Astrocyte (in vitro differentiated cells and primary cell): ENCODE results near the gene SHROOM3. TPM values are rescaled to one million over a fixed set of nuclear protein-coding genes. Genes with fewer than 3 reads are reported as not detected.

Experiments used
- DNase-seq: peaks from one replicate; pipeline ENCODE4 v3.0.0-alpha.2; 2010; ENCODE audit warnings: low read depth
- FAIRE-seq: peaks from 2 replicates; lab custom pipeline; 2011; peaks lifted over from hg19 to GRCh38; lab: Jason Lieb, UNC
- H2AFZ ChIP-seq: 2 replicates; pipeline ENCODE4 v1.6.0; 2012; ENCODE audit warnings: low read depth, low read length, inconsistent platforms
- H3K27ac ChIP-seq: 2 replicates; pipeline ENCODE4 v1.5.1; 2011; ENCODE audit warnings: low read depth, low read length, inconsistent platforms
- H3K27me3 ChIP-seq: 2 replicates; pipeline ENCODE4 v1.6.0; 2011; ENCODE audit warnings: low read length, inconsistent platforms; ENCODE audit not compliant: insufficient read depth
- H3K36me3 ChIP-seq: 2 replicates; pipeline ENCODE4 v1.5.1; 2011; ENCODE audit warnings: low read length, inconsistent platforms; ENCODE audit not compliant: insufficient read depth
- H3K4me1 ChIP-seq: 2 replicates; pipeline ENCODE4 v1.5.1; 2011; ENCODE audit warnings: low read length, inconsistent platforms; ENCODE audit not compliant: insufficient read depth
- H3K4me2 ChIP-seq: 2 replicates; pipeline ENCODE4 v1.6.0; 2012; ENCODE audit warnings: low read length, inconsistent platforms
- H3K4me3 ChIP-seq: 2 replicates; pipeline ENCODE4 v1.5.1; 2011; ENCODE audit warnings: low read depth, mild to moderate bottlenecking, low read length, inconsistent platforms; ENCODE audit not compliant: insufficient read depth
- H3K79me2 ChIP-seq: 2 replicates; pipeline ENCODE4 v1.6.0; 2012; ENCODE audit warnings: mild to moderate bottlenecking, low read length, inconsistent platforms; ENCODE audit not compliant: insufficient read depth
- H3K9ac ChIP-seq: 2 replicates; pipeline ENCODE4 v1.6.0; 2012; ENCODE audit warnings: mild to moderate bottlenecking, low read length, inconsistent platforms
- H3K9me3 ChIP-seq: 2 replicates; pipeline ENCODE4 v1.5.1; 2012; ENCODE audit warnings: low read depth, mild to moderate bottlenecking, low read length, inconsistent platforms; ENCODE audit not compliant: insufficient read depth
- H4K20me1 ChIP-seq: 2 replicates; pipeline ENCODE4 v1.6.0; 2012; ENCODE audit warnings: low read length, inconsistent platforms; ENCODE audit not compliant: insufficient read depth
- H3K27ac Mint-ChIP-seq: one replicate; pipeline ENCODE4 v1.8.0; 2021; ENCODE audit warnings: mild to moderate bottlenecking, mixed read lengths; ENCODE audit not compliant: unreplicated experiment
- H3K27me3 Mint-ChIP-seq: one replicate; pipeline ENCODE4 v1.8.0; 2021; ENCODE audit warnings: low read depth, mixed read lengths; ENCODE audit not compliant: unreplicated experiment
- H3K36me3 Mint-ChIP-seq: one replicate; pipeline ENCODE4 v1.8.0; 2021; ENCODE audit warnings: low read depth, mixed read lengths; ENCODE audit not compliant: unreplicated experiment
- H3K4me1 Mint-ChIP-seq: one replicate; pipeline ENCODE4 v1.8.0; 2021; ENCODE audit warnings: low read depth, mixed read lengths; ENCODE audit not compliant: unreplicated experiment
- H3K4me3 Mint-ChIP-seq: one replicate; pipeline ENCODE4 v1.8.0; 2021; ENCODE audit warnings: mild to moderate bottlenecking, moderate library complexity, mixed read lengths; ENCODE audit not compliant: unreplicated experiment
- H3K9me3 Mint-ChIP-seq: one replicate; pipeline ENCODE4 v1.8.0; 2021; ENCODE audit warnings: mild to moderate bottlenecking, mixed read lengths; ENCODE audit not compliant: unreplicated experiment
- EZH2 ChIP-seq: IDR thresholded peaks from 2 replicates; pipeline ENCODE4 v1.6.1; 2012; ENCODE audit warnings: mild to moderate bottlenecking, low read length, inconsistent platforms; ENCODE audit not compliant: insufficient read depth
- total RNA-seq: library from RNA; stranded (reverse); gene quantifications from 2 replicates; pipeline ENCODE4 v1.2.1, GENCODE V29; 2021
- TF ChIP-seq, protein P1 (sequence below): IDR thresholded peaks from 2 replicates; pipeline ENCODE4 v1.5.1; 2011; ENCODE audit warnings: low read depth, mild to moderate bottlenecking, inconsistent platforms, low read length, moderate library complexity; ENCODE audit not compliant: insufficient read depth

SHROOM3 gene
- total RNA-seq, 1 donor from 2014 or later: 64.6 TPM

DNA sequence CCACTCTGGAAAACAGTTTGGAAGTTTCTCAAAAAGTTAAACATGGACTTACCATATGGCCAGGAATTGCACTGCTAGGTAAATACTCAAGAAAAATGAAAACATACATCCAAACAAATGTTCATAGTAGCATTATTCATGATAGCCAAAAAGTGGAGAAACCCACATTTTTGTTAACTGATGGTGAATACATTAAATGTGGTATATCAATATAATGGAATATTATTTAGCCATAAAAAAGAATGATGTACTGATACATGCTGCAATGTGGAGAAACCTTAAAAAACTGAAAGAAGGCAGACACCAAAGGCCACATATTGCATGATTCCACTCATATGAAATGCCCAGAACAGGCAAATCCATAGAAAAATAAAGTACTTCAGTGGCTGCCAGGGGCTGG, 79.1 kb downstream of the SHROOM3 start:
- no peaks in the 10 kb centered on the region for H3K4me1 ChIP-seq
- no peak for FAIRE-seq
- H3K4me3 ChIP-seq: no peak overlapping the region
- no peak overlapping the region for H3K4me2 ChIP-seq
- H3K36me3 ChIP-seq: no peaks in the 10 kb centered on the region
- H3K4me3 Mint-ChIP-seq: no peak overlapping the region
- peaks cover 20% of the 10 kb centered on the region for H3K4me1 Mint-ChIP-seq
- no peaks in the 10 kb centered on the region for H4K20me1 ChIP-seq
- H3K9ac ChIP-seq: no peak overlapping the region
- H3K27ac Mint-ChIP-seq: no peak overlapping the region
- no peaks in the 10 kb centered on the region for H3K27me3 Mint-ChIP-seq
- no peak for DNase-seq
- no peaks in the 10 kb centered on the region for H3K9me3 Mint-ChIP-seq
- H3K27me3 ChIP-seq: no peaks in the 10 kb centered on the region
- H3K36me3 Mint-ChIP-seq: no peaks in the 10 kb centered on the region
- H3K79me2 ChIP-seq: no peaks in the 10 kb centered on the region
- TF ChIP-seq, protein P1, sequence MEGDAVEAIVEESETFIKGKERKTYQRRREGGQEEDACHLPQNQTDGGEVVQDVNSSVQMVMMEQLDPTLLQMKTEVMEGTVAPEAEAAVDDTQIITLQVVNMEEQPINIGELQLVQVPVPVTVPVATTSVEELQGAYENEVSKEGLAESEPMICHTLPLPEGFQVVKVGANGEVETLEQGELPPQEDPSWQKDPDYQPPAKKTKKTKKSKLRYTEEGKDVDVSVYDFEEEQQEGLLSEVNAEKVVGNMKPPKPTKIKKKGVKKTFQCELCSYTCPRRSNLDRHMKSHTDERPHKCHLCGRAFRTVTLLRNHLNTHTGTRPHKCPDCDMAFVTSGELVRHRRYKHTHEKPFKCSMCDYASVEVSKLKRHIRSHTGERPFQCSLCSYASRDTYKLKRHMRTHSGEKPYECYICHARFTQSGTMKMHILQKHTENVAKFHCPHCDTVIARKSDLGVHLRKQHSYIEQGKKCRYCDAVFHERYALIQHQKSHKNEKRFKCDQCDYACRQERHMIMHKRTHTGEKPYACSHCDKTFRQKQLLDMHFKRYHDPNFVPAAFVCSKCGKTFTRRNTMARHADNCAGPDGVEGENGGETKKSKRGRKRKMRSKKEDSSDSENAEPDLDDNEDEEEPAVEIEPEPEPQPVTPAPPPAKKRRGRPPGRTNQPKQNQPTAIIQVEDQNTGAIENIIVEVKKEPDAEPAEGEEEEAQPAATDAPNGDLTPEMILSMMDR: no peak
- TF ChIP-seq EZH2: no peak
- H3K27ac ChIP-seq: no peak overlapping the region
- no peak overlapping the region for H2AFZ ChIP-seq
- no peaks in the 10 kb centered on the region for H3K9me3 ChIP-seq

- Mint-ChIP-seq H3K36me3 (no peaks in the 10 kb centered on the region), H3K27me3 (no peaks in the 10 kb centered on the region), H3K27ac (no peak overlapping the region), H3K4me1 (peaks cover 20% of the 10 kb centered on the region), H3K9me3 (no peaks in the 10 kb centered on the region), H3K4me3 (no peak overlapping the region)
- no peak overlapping the region for H3K9ac ChIP-seq
- H3K4me1 ChIP-seq: no peaks in the 10 kb centered on the region
- H3K79me2 ChIP-seq: no peaks in the 10 kb centered on the region
- no peaks in the 10 kb centered on the region for H4K20me1 ChIP-seq
- no peak overlapping the region for H3K27ac ChIP-seq
- no peaks in the 10 kb centered on the region for H3K36me3 ChIP-seq
- H3K27me3 ChIP-seq: no peaks in the 10 kb centered on the region
- no peak overlapping the region for H2AFZ ChIP-seq
- no peak overlapping the region for H3K4me2 ChIP-seq
- no peak for DNase-seq
- H3K9me3 ChIP-seq: no peaks in the 10 kb centered on the region
- no peak for TF ChIP-seq EZH2
- TF ChIP-seq, protein P1: no peak
- no peak overlapping the region for H3K4me3 ChIP-seq
- no peak for FAIRE-seq
These were observed 81.2 kb downstream of the SHROOM3 start for GRCh38 chr4:76515975-76516843.

DNA sequence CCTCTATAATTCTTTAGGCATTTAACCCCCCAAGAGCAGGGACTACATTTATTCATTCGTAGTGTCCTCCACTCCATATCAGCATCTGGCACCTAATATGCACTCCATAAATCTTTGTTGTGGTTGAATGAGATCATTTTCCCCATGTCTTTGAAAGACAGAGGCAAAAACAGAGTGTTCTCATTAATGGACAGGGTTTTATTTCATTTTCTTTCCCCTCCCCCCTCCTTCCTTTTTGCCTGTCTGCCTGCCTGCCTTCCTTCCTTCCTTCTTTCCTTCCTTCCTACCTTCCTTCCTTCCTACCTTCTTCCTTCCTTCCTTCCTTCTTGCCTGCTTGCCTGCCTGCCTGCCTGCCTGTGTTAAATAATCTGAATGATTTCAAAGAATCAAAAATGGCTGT, 83.2 kb downstream of the SHROOM3 start:
- Histone ChIP-seq H3K4me1 (no peaks in the 10 kb centered on the region), H3K79me2 (no peaks in the 10 kb centered on the region), H4K20me1 (no peaks in the 10 kb centered on the region), H2AFZ (no peak overlapping the region), H3K9me3 (no peaks in the 10 kb centered on the region), H3K4me3 (no peak overlapping the region), H3K9ac (no peak overlapping the region), H3K36me3 (no peaks in the 10 kb centered on the region), H3K27ac (no peak overlapping the region), H3K27me3 (no peaks in the 10 kb centered on the region), H3K4me2 (no peak overlapping the region)
- no peak overlapping the region for H3K4me3 Mint-ChIP-seq
- FAIRE-seq (no peak), DNase-seq (peak; percentile 63)
- peaks cover 13% of the 10 kb centered on the region for H3K4me1 Mint-ChIP-seq
- no peak for TF ChIP-seq EZH2
- TF ChIP-seq, protein P1: no peak
- H3K36me3 Mint-ChIP-seq: no peaks in the 10 kb centered on the region
- H3K27me3 Mint-ChIP-seq: no peaks in the 10 kb centered on the region
- no peak overlapping the region for H3K27ac Mint-ChIP-seq
- H3K9me3 Mint-ChIP-seq: peaks cover 2% of the 10 kb centered on the region
